K562 (cell line): ENCODE data around the gene N4BP3. TPM values are rescaled to one million over a fixed set of nuclear protein-coding genes. Genes with fewer than 3 reads are reported as not detected.

ENCODE experiments used
- ATAC-seq: fragments of 200-7000 bp; cut with Tn5 transposase; 3 replicates; pipeline ENCODE4 v1.9.1; 2020; ENCODE audit warnings: moderate library complexity
- BruUV-seq: library from RNA; stranded (reverse); fragments of 400-500 nt; replicated peaks from 2 replicates; lab custom pipeline; 2021; lab: Mats Ljungman, UMichigan
- CTCF ChIA-PET: fragments of 300-600 bp; formaldehyde crosslinking; extraction: SDS; loops from one replicate; lab custom pipeline; 2021; ENCODE audit warnings: low intra/inter-chr PET ratio; lab: Yijun Ruan, JAX
- POLR2A ChIA-PET: fragments of 300-600, 350-650 bp; sonication (Branson Sonifier 250); formaldehyde crosslinking; extraction: SDS; loops from one replicate; lab custom pipeline; 2021; ENCODE audit warnings: antibody characterized with exemption, inconsistent platforms; lab: Yijun Ruan, JAX
- DNase-seq, 4 experiments: peaks; one replicate each; pipeline versions ENCODE4 v3.0.0 to v3.0.0-alpha.2; 2011 to 2018; ENCODE audit warnings: low spot score in 3 of 4, mixed read lengths in 3 of 4; ENCODE audit errors: extremely low read depth in 1 of 4
- FAIRE-seq: peaks from 2 replicates; lab custom pipeline; 2011; peaks lifted over from hg19 to GRCh38; lab: Jason Lieb, UNC
- H2AFZ ChIP-seq: 2 replicates; pipeline ENCODE4 v1.6.0; 2011; ENCODE audit warnings: low read depth, low read length, control low read depth, inconsistent platforms
- H3K27ac ChIP-seq: fragments of 200-600 bp; 3 replicates; pipeline ENCODE4 v1.8.0; 2011; ENCODE audit warnings: low read depth, mild to moderate bottlenecking, control low read depth, inconsistent platforms, low read length, moderate library complexity, mixed read lengths; ENCODE audit errors: extremely low read depth
- H3K27me3 ChIP-seq, 2 experiments: fragments of 300-600 bp in 1 of 2; 2 replicates in 1 of 2; 3 replicates in 1 of 2; pipeline versions ENCODE4 v1.6.0 to v1.8.0; 2011; ENCODE audit warnings: inconsistent platforms in 2 of 2, low read length in 2 of 2, mild to moderate bottlenecking in 1 of 2, mixed read lengths in 1 of 2, moderate library complexity in 1 of 2; ENCODE audit not compliant: control insufficient read depth in 2 of 2, insufficient read depth in 2 of 2
- H3K36me3 ChIP-seq: fragments of 300-600 bp; 3 replicates; pipeline ENCODE4 v1.8.0; 2011; ENCODE audit warnings: mild to moderate bottlenecking, low read length, inconsistent platforms; ENCODE audit not compliant: control insufficient read depth, insufficient read depth
- H3K4me1 ChIP-seq, 2 experiments: fragments of 200-600 bp in 1 of 2; replicated peaks in 1 of 2; 2 replicates in 1 of 2; 3 replicates in 1 of 2; pipeline versions ENCODE4 v1.5.1 to v1.8.0; 2011; ENCODE audit warnings: inconsistent platforms in 2 of 2, low read length in 2 of 2, mild to moderate bottlenecking in 1 of 2, mixed read lengths in 1 of 2, moderate library complexity in 1 of 2; ENCODE audit not compliant: control insufficient read depth in 2 of 2, insufficient read depth in 2 of 2
- H3K4me2 ChIP-seq: 2 replicates; pipeline ENCODE4 v1.6.1; 2011; ENCODE audit warnings: low read length, control low read depth, inconsistent platforms, mixed read lengths; ENCODE audit not compliant: insufficient read depth
- H3K4me3 ChIP-seq: fragments of 200-600 bp; sonication (generic), shearing (Covaris generic); 2 replicates; pipeline ENCODE4 v1.5.1; 2016; ENCODE audit warnings: control low read depth, inconsistent platforms
- H3K79me2 ChIP-seq: fragments of 200-600 bp; 3 replicates; pipeline ENCODE4 v1.8.0; 2011; ENCODE audit warnings: low read length, inconsistent platforms; ENCODE audit not compliant: control insufficient read depth, insufficient read depth
- H3K9ac ChIP-seq, 2 experiments: 2 replicates each; pipeline versions ENCODE4 v1.6.0 to v1.6.1; 2011; ENCODE audit warnings: low read depth in 2 of 2, low read length in 2 of 2, control low read depth in 1 of 2, inconsistent platforms in 1 of 2, mild to moderate bottlenecking in 1 of 2, mixed read lengths in 1 of 2; ENCODE audit not compliant: insufficient read depth in 1 of 2
- H3K9me1 ChIP-seq: one replicate; pipeline ENCODE4 v1.6.0; 2011; ENCODE audit warnings: inconsistent platforms, mild to moderate bottlenecking, low read length, moderate library complexity; ENCODE audit not compliant: control insufficient read depth, insufficient read depth
- H3K9me3 ChIP-seq: replicated peaks from 2 replicates; pipeline ENCODE4 v1.5.1; 2011; ENCODE audit warnings: low read depth, low read length, inconsistent platforms; ENCODE audit not compliant: control insufficient read depth, insufficient read depth
- H4K20me1 ChIP-seq: replicated peaks from 2 replicates; pipeline ENCODE4 v1.6.1; 2011; ENCODE audit warnings: low read length, inconsistent platforms, mixed read lengths; ENCODE audit not compliant: control insufficient read depth, insufficient read depth
- ESRRA ChIP-seq: fragments of 450-650 bp; IDR thresholded peaks from 2 replicates; pipeline ENCODE4 v1.6.1; 2014; ENCODE audit warnings: low read depth, mild to moderate bottlenecking, moderate library complexity, borderline replicate concordance
- FIP1L1 ChIP-seq: fragments of 200-400 bp; formaldehyde crosslinking; IDR thresholded peaks from 2 replicates; pipeline ENCODE4 v1.6.1; 2018; ENCODE audit warnings: mild to moderate bottlenecking, low read depth, low read length; ENCODE audit not compliant: poor library complexity, severe bottlenecking
- GABPB1 ChIP-seq: sonication (generic); formaldehyde crosslinking; IDR thresholded peaks from 2 replicates; pipeline ENCODE4 v1.8.0; 2022; ENCODE audit warnings: mild to moderate bottlenecking, missing genetic modification reagents
- RBFOX2 ChIP-seq: fragments of 200-400 bp; formaldehyde crosslinking; IDR thresholded peaks from 2 replicates; pipeline ENCODE4 v1.6.1; 2017; ENCODE audit warnings: low read depth, mild to moderate bottlenecking, low read length, moderate library complexity
- ZNF121 ChIP-seq: sonication (generic); formaldehyde crosslinking; conservative IDR thresholded peaks from 2 replicates; pipeline ENCODE4 v1.8.0; 2022; ENCODE audit warnings: missing genetic modification reagents
- WGBS: fragments of 100-300 bp; shearing (Covaris generic); methylation state at CpG from one replicate; pipeline ENCODE4 v1.1.6; 2016; ENCODE audit warnings: low coverage, mixed read lengths; ENCODE audit not compliant: insufficient coverage; ENCODE audit errors: missing lambda C conversion rate; 5-methylcytosine and 5-hydroxymethylcytosine counted together
- in situ Hi-C: fragments of 300-500 bp; cut with MboI; formaldehyde crosslinking; loops from 4 replicates; pipeline ENCODE4 v1.15.0; 2018; ENCODE audit warnings: inconsistent platforms, mixed read lengths
- intact Hi-C: fragments of 100-400 bp; cut with micrococcal nuclease; formaldehyde crosslinking; loops from 2 replicates; pipeline ENCODE4 v1.14.2; 2022
- polyA plus RNA-seq, 8 experiments: library from polyadenylated mRNA; depleted of rRNA in 4 of 8; stranded (reverse) in 5 of 8; unstranded in 3 of 8; fragments of >200 nt; fragmentation: Nextera tagmentation in 2 of 8; fragmentation: Illumina TruSeq in 1 of 8; extraction: Ambion mirVana in 2 of 8; extraction: Trizol in 1 of 8; gene quantifications; 2 replicates each; pipeline versions ENCODE4 v1.2.1 to v1.2.3, GENCODE V29; 2011 to 2014; ENCODE audit warnings: inconsistent platforms in 1 of 8, missing spikeins in 1 of 8
- total RNA-seq, 7 experiments: library from RNA; depleted of rRNA in 6 of 7; stranded (reverse); fragments of >200 nt in 6 of 7; fragmentation: Illumina TruSeq in 2 of 7; extraction: Trizol in 2 of 7; gene quantifications; 2 replicates each; pipeline versions ENCODE4 v1.2.1 to v1.2.3, GENCODE V29; 2011 to 2021; ENCODE audit warnings: low replicate concordance in 1 of 7
- TF ChIP-seq, protein P1 (sequence below): sonication (generic); formaldehyde crosslinking; IDR thresholded peaks from 2 replicates; pipeline ENCODE4 v1.8.0; 2023; ENCODE audit warnings: mild to moderate bottlenecking, missing genetic modification reagents
- TF ChIP-seq, protein P2 (sequence below), 2 experiments: fragments of 450-650 bp in 1 of 2; sonication (generic) in 1 of 2; formaldehyde crosslinking in 1 of 2; IDR thresholded peaks; 2 replicates each; pipeline versions ENCODE4 v1.7.1 to v1.9.0; 2016 to 2022; ENCODE audit warnings: inconsistent platforms in 1 of 2, mild to moderate bottlenecking in 1 of 2, missing genetic modification reagents in 1 of 2

N4BP3 gene
- total and polyA plus RNA-seq, 9 of the 15 experiments (the other 6 are each of a cell fraction or from before 2014, with no cell fraction given) = 0.06 to 7.0 (median 2.4) TPM

DNA sequence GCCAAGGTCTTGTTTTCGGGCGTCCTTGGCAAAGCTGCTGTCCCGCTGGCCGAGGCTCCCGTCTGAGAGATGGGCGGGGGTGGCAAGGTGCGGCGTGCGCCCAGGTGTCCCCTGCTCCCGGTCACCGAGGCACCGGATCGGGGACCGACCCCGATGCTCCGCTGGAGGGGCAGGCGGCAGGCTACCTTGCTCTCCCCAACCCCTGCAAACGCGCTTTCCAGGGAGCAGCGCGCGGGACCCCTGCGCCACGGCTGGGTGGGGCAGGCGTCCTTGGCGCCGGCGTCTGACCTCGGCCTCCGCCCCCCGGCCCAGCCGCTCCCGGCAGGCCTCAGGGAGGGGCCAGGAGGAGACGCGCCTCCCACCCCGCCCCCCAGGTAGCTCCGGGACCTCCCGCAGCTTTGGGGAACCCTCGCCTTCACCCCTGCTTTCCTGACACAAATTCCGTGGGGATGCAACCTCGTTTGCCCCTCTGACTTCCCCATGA lies 551 bp downstream of the N4BP3 start:
- no peaks in the 10 kb centered on the region for H3K36me3 ChIP-seq
- in situ Hi-C loops = no loop called here
- peaks cover 46% of the 10 kb centered on the region for H3K79me2 ChIP-seq
- DNase-seq (peak; percentile 54 to 70 (median 67)), FAIRE-seq (no peak), ATAC-seq (peak; percentile 60)
- H3K4me2 ChIP-seq = peak overlapping the region; percentile 86
- no peaks in the 10 kb centered on the region for H3K9me3 ChIP-seq
- CTCF ChIA-PET = interaction anchor here (0.7 kb wide), 1 partner anchor 106 kb away, joined by 3 read pairs; no protein-coding TSS in a partner anchor
- peaks cover 3% of the 10 kb centered on the region for H3K9me1 ChIP-seq
- H3K9ac ChIP-seq = peak overlapping the region; percentile 70 to 96
- intact Hi-C loops = loop anchor here (1.0 to 5.0 kb wide), 3 partner anchors 13 to 38 kb away; partner anchors contain the start of genes NHP2 and RMND5B
- H3K4me3 ChIP-seq = peak overlapping the region; percentile 66
- H3K4me1 ChIP-seq = peaks cover 31 to 49% of the 10 kb centered on the region in 2 experiments; a peak in 4 of 5 replicates
- POLR2A ChIA-PET = interaction anchor here (0.7 to 1.8 kb wide), 4 partner anchors 11 to 97 kb away, joined by 3 to 5 read pairs (median 4); no protein-coding TSS in a partner anchor
- no peaks in the 10 kb centered on the region for H3K27me3 ChIP-seq
- BruUV-seq = no TSS peak
- peak overlapping the region; percentile 60 for H3K27ac ChIP-seq
- WGBS = 0% methylated on average over 6 of the region's 41 CpGs
- peaks cover 9% of the 10 kb centered on the region; the same call in 1 of the 2 replicates for H4K20me1 ChIP-seq
- H2AFZ ChIP-seq = peak overlapping the region; percentile 80
- TF ChIP-seq ZNF121 (CRISPR knock-in tag) = no peak
- TF ChIP-seq, protein P1, sequence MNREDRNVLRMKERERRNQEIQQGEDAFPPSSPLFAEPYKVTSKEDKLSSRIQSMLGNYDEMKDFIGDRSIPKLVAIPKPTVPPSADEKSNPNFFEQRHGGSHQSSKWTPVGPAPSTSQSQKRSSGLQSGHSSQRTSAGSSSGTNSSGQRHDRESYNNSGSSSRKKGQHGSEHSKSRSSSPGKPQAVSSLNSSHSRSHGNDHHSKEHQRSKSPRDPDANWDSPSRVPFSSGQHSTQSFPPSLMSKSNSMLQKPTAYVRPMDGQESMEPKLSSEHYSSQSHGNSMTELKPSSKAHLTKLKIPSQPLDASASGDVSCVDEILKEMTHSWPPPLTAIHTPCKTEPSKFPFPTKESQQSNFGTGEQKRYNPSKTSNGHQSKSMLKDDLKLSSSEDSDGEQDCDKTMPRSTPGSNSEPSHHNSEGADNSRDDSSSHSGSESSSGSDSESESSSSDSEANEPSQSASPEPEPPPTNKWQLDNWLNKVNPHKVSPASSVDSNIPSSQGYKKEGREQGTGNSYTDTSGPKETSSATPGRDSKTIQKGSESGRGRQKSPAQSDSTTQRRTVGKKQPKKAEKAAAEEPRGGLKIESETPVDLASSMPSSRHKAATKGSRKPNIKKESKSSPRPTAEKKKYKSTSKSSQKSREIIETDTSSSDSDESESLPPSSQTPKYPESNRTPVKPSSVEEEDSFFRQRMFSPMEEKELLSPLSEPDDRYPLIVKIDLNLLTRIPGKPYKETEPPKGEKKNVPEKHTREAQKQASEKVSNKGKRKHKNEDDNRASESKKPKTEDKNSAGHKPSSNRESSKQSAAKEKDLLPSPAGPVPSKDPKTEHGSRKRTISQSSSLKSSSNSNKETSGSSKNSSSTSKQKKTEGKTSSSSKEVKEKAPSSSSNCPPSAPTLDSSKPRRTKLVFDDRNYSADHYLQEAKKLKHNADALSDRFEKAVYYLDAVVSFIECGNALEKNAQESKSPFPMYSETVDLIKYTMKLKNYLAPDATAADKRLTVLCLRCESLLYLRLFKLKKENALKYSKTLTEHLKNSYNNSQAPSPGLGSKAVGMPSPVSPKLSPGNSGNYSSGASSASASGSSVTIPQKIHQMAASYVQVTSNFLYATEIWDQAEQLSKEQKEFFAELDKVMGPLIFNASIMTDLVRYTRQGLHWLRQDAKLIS (CRISPR knock-in tag) = peak; percentile 64; the same call in 1 of the 2 replicates
- peak; percentile 10 for TF ChIP-seq FIP1L1
- TF ChIP-seq, protein P2, sequence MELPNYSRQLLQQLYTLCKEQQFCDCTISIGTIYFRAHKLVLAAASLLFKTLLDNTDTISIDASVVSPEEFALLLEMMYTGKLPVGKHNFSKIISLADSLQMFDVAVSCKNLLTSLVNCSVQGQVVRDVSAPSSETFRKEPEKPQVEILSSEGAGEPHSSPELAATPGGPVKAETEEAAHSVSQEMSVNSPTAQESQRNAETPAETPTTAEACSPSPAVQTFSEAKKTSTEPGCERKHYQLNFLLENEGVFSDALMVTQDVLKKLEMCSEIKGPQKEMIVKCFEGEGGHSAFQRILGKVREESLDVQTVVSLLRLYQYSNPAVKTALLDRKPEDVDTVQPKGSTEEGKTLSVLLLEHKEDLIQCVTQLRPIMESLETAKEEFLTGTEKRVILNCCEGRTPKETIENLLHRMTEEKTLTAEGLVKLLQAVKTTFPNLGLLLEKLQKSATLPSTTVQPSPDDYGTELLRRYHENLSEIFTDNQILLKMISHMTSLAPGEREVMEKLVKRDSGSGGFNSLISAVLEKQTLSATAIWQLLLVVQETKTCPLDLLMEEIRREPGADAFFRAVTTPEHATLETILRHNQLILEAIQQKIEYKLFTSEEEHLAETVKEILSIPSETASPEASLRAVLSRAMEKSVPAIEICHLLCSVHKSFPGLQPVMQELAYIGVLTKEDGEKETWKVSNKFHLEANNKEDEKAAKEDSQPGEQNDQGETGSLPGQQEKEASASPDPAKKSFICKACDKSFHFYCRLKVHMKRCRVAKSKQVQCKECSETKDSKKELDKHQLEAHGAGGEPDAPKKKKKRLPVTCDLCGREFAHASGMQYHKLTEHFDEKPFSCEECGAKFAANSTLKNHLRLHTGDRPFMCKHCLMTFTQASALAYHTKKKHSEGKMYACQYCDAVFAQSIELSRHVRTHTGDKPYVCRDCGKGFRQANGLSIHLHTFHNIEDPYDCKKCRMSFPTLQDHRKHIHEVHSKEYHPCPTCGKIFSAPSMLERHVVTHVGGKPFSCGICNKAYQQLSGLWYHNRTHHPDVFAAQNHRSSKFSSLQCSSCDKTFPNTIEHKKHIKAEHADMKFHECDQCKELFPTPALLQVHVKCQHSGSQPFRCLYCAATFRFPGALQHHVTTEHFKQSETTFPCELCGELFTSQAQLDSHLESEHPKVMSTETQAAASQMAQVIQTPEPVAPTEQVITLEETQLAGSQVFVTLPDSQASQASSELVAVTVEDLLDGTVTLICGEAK (IDR thresholded peaks at IDR 0.05) = peak; percentile 31; the same call in 1 of the 2 replicates
- TF ChIP-seq, protein P2 (CRISPR knock-in tag; IDR thresholded peaks at IDR 0.05) = no peak
- peak; percentile 22; the same call in 1 of the 2 replicates for TF ChIP-seq RBFOX2
- TF ChIP-seq GABPB1 (CRISPR knock-in tag) = peak; percentile 7
- peak; percentile 42 for TF ChIP-seq ESRRA
